Thyroid gland (tissue), 4 donors: Measurements from ENCODE around the gene KCNMA1.

Experiments
- CTCF ChIP-seq, 6 experiments: fragments of 200-600 bp in 3 of 6; fragments of 450-650 bp in 3 of 6; sonication (generic) in 3 of 6; IDR thresholded peaks; one replicate each; pipeline ENCODE4 v1.5.1; 2016 to 2019; ENCODE audit warnings: antibody characterized with exemption in 6 of 6, mild to moderate bottlenecking in 2 of 6, inconsistent platforms in 1 of 6, moderate library complexity in 1 of 6
- POLR2A ChIP-seq, 2 donors: fragments of 450-650 bp; IDR thresholded peaks; one replicate each; pipeline ENCODE4 v1.6.1; 2017; ENCODE audit warnings: antibody characterized with exemption in 2 of 2, mild to moderate bottlenecking in 2 of 2, moderate library complexity in 1 of 2

GRCh38 chr10:77686096-77686495 lies 48.5 kb upstream of the KCNMA1 start:
- no peak for TF ChIP-seq CTCF (IDR thresholded peaks at IDR 0.05)
- TF ChIP-seq POLR2A (IDR thresholded peaks at IDR 0.05) = no peak
